HepG2 (cell line): ENCODE measurements around the gene STK39. TPM values are rescaled to one million over a fixed set of nuclear protein-coding genes. Genes with fewer than 3 reads are reported as not detected.
A peak's percentile ranks its signal among the peaks of the same experiment; 100 is the strongest.

Experiments
- CHD2 ChIP-seq: IDR thresholded peaks from 2 replicates; pipeline ENCODE4 v1.6.1; 2011; ENCODE audit warnings: low read depth, low read length, improper control_type of control experiment
- ETV5 ChIP-seq: IDR thresholded peaks from 2 replicates; pipeline ENCODE4 v1.6.1; 2018; ENCODE audit warnings: missing biosample characterization, missing genetic modification reagents, inconsistent platforms, borderline replicate concordance
- MAF1 ChIP-seq: sonication (generic); formaldehyde crosslinking; IDR thresholded peaks from 2 replicates; pipeline ENCODE4 v1.5.0; 2020; ENCODE audit warnings: missing genetic modification reagents, borderline replicate concordance
- MXD4 ChIP-seq: IDR thresholded peaks from 2 replicates; pipeline ENCODE4 v1.6.1; 2016; ENCODE audit warnings: mild to moderate bottlenecking, missing biosample characterization, missing genetic modification reagents
- MYNN ChIP-seq: sonication (generic); formaldehyde crosslinking; IDR thresholded peaks from 2 replicates; pipeline ENCODE4 v1.4.0; 2020; ENCODE audit warnings: mild to moderate bottlenecking, low read depth, missing genetic modification reagents
- PCBP1 ChIP-seq: fragments of 200-400 bp; formaldehyde crosslinking; IDR thresholded peaks from 2 replicates; pipeline ENCODE4 v1.6.1; 2017; ENCODE audit warnings: mild to moderate bottlenecking, low read depth, low read length, borderline replicate concordance
- POLR2AphosphoS5 ChIP-seq: IDR thresholded peaks from 2 replicates; pipeline ENCODE4 v1.6.1; 2012; ENCODE audit warnings: low read depth, low read length
- TCF12 ChIP-seq, 2 experiments: fragments of 450-650 bp in 1 of 2; sonication (generic) in 1 of 2; formaldehyde crosslinking in 1 of 2; IDR thresholded peaks; 2 replicates each; pipeline versions ENCODE4 v1.6.1 to v1.8.0; 2017 to 2022; ENCODE audit warnings: antibody characterized with exemption in 1 of 2, mild to moderate bottlenecking in 1 of 2, missing genetic modification reagents in 1 of 2, moderate library complexity in 1 of 2
- TEAD3 ChIP-seq: optimal IDR thresholded peaks from 2 replicates; pipeline ENCODE3; 2016; ENCODE audit warnings: borderline replicate concordance
- ZBTB7A ChIP-seq: sonication (generic); formaldehyde crosslinking; IDR thresholded peaks from 2 replicates; pipeline ENCODE4 v1.8.0; 2022; ENCODE audit warnings: mild to moderate bottlenecking, missing genetic modification reagents
- ZNF335 ChIP-seq: sonication (generic); formaldehyde crosslinking; IDR thresholded peaks from 2 replicates; pipeline ENCODE4 v1.4.0; 2020; ENCODE audit warnings: missing genetic modification reagents
- ZNF33B ChIP-seq: sonication (generic); formaldehyde crosslinking; IDR thresholded peaks from 2 replicates; pipeline ENCODE4 v1.5.1; 2020; ENCODE audit warnings: mild to moderate bottlenecking, missing genetic modification reagents
- ZNF383 ChIP-seq: sonication (generic); formaldehyde crosslinking; IDR thresholded peaks from 2 replicates; pipeline ENCODE4 v1.4.0; 2020; ENCODE audit warnings: missing genetic modification reagents, mild to moderate bottlenecking, borderline replicate concordance
- ZNF546 ChIP-seq: sonication (generic); formaldehyde crosslinking; conservative IDR thresholded peaks from 2 replicates; pipeline ENCODE4 v1.8.1; 2023; ENCODE audit warnings: mild to moderate bottlenecking, missing genetic modification reagents
- ZNF841 ChIP-seq: sonication (generic); formaldehyde crosslinking; IDR thresholded peaks from 2 replicates; pipeline ENCODE4 v1.8.1; 2023; ENCODE audit warnings: missing genetic modification reagents, borderline replicate concordance
- polyA plus RNA-seq, 8 experiments: library from polyadenylated mRNA; depleted of rRNA in 3 of 8; stranded (reverse) in 7 of 8; unstranded in 1 of 8; fragments of >200 nt; fragmentation: Illumina TruSeq in 4 of 8; extraction: Trizol in 4 of 8; gene quantifications; 2 replicates each; pipeline versions ENCODE4 v1.2.1 to v1.2.3, GENCODE V29; 2011 to 2016; ENCODE audit warnings: low read depth in 4 of 8, missing spikeins in 1 of 8, mixed read lengths in 1 of 8; ENCODE audit not compliant: insufficient read depth in 1 of 8
- total RNA-seq, 5 experiments: library from RNA; depleted of rRNA; stranded (reverse); fragments of >200 nt; fragmentation: Illumina TruSeq; extraction: Trizol; gene quantifications; 2 replicates each; pipeline ENCODE4 v1.2.3, GENCODE V29; 2016; ENCODE audit warnings: low read depth in 1 of 5
- TF ChIP-seq, protein P1 (sequence below), 2 experiments: sonication (generic) in 1 of 2; formaldehyde crosslinking in 1 of 2; IDR thresholded peaks; 2 replicates each; pipeline versions ENCODE4 v1.6.1 to v1.9.0; 2014 to 2022; ENCODE audit warnings: antibody characterized with exemption in 1 of 2, borderline replicate concordance in 1 of 2, inconsistent platforms in 1 of 2, low read depth in 1 of 2, missing genetic modification reagents in 1 of 2
- TF ChIP-seq, protein P2 (sequence below): sonication (generic); formaldehyde crosslinking; IDR thresholded peaks from 2 replicates; pipeline ENCODE4 v1.4.0; 2020; ENCODE audit warnings: mild to moderate bottlenecking, missing genetic modification reagents

Gene STK39
- total and polyA plus RNA-seq, 2 of the 13 experiments (the other 11 are each of a cell fraction or from before 2014, with no cell fraction given) = 27.3 to 38.4 TPM

DNA sequence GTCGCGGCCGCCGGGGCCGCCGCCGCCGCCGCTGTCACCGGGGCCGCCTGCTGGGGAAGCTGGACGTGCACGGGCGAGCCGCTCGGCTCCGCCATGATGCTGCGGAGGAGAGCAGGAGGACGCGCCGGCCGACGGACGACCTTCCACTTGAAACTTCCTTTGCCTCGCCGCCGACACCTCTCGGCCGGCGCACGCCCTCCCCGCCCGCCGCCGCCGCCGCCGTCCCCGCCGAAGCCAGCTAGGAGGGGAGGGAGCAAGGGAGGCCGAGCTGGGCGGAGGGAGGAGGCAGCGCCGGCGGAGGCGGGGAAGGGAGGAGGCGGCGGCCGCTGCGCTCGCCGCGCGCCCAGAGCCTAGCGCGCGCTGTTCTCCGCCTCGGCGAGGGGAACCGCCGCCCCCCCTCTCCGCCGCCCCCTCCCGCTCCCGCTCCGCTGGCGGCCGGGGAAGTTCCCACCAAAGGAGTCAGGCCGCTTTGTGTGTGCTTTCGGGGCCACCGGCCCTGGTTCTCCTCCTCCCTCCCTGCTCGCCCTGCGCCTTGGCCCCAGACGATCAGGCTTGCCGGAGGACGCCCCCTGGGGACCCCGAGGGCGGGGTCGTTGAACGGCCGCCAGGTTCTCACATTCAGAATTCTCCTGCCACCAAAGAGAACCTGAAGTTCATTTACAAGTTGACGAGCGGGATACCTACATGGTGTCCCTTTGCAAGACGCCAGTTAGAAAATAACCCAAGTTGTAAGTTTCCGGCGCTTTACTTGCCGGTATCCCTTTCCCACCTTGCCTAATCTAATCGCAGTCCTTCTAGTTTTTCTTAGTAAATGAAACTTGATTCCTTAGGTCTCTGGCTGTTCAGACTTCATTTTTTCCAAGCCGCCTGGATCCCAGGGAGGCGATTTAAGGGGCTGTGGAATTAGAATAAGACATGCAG lies at the start of gene STK39 (continued):
- TF ChIP-seq ZNF546 (CRISPR knock-in tag) (no peak), MXD4 (CRISPR knock-in tag) (peak; percentile 60; the same call in 1 of the 2 replicates), ZNF383 (CRISPR knock-in tag) (no peak), TCF12 (IDR thresholded peaks at IDR 0.05) (no peak), TCF12 (CRISPR knock-in tag; IDR thresholded peaks at IDR 0.05) (peak; percentile 53; the same call in 1 of the 2 replicates), ZNF841 (no peak), ZNF33B (CRISPR knock-in tag) (no peak), MYNN (CRISPR knock-in tag) (no peak), MAF1 (CRISPR knock-in tag) (no peak), TEAD3 (peak; percentile 62), CHD2 (no peak), ZNF335 (peak; percentile 95), ETV5 (peak; percentile 59; the same call in 1 of the 2 replicates), POLR2AphosphoS5 (peak; percentile 56; the same call in 1 of the 2 replicates), PCBP1 (no peak), ZBTB7A (CRISPR knock-in tag) (peak; percentile 58; the same call in 1 of the 2 replicates)
- TF ChIP-seq, protein P1, sequence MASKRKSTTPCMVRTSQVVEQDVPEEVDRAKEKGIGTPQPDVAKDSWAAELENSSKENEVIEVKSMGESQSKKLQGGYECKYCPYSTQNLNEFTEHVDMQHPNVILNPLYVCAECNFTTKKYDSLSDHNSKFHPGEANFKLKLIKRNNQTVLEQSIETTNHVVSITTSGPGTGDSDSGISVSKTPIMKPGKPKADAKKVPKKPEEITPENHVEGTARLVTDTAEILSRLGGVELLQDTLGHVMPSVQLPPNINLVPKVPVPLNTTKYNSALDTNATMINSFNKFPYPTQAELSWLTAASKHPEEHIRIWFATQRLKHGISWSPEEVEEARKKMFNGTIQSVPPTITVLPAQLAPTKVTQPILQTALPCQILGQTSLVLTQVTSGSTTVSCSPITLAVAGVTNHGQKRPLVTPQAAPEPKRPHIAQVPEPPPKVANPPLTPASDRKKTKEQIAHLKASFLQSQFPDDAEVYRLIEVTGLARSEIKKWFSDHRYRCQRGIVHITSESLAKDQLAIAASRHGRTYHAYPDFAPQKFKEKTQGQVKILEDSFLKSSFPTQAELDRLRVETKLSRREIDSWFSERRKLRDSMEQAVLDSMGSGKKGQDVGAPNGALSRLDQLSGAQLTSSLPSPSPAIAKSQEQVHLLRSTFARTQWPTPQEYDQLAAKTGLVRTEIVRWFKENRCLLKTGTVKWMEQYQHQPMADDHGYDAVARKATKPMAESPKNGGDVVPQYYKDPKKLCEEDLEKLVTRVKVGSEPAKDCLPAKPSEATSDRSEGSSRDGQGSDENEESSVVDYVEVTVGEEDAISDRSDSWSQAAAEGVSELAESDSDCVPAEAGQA (IDR thresholded peaks at IDR 0.05; ENCODE audit: low read depth) = no peak
- TF ChIP-seq, protein P1 (CRISPR knock-in tag; IDR thresholded peaks at IDR 0.05; ENCODE audit: borderline replicate concordance) = no peak
- TF ChIP-seq, protein P2, sequence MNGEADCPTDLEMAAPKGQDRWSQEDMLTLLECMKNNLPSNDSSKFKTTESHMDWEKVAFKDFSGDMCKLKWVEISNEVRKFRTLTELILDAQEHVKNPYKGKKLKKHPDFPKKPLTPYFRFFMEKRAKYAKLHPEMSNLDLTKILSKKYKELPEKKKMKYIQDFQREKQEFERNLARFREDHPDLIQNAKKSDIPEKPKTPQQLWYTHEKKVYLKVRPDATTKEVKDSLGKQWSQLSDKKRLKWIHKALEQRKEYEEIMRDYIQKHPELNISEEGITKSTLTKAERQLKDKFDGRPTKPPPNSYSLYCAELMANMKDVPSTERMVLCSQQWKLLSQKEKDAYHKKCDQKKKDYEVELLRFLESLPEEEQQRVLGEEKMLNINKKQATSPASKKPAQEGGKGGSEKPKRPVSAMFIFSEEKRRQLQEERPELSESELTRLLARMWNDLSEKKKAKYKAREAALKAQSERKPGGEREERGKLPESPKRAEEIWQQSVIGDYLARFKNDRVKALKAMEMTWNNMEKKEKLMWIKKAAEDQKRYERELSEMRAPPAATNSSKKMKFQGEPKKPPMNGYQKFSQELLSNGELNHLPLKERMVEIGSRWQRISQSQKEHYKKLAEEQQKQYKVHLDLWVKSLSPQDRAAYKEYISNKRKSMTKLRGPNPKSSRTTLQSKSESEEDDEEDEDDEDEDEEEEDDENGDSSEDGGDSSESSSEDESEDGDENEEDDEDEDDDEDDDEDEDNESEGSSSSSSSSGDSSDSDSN (CRISPR knock-in tag) = peak; percentile 92
